Fibroblast of villous mesenchyme (primary cell): ENCODE results near the gene MYO1G. TPM values are rescaled to one million over a fixed set of nuclear protein-coding genes. Genes with fewer than 3 reads are reported as not detected.
A peak's percentile ranks its signal among the peaks of the same experiment; 100 is the strongest.
"Not testable (repeated sequence)": the region's sequence is repeated elsewhere in the genome, so short reads cannot be mapped to it uniquely, and the experiment has no call there.

Source experiments
- DNase-seq: peaks from one replicate; pipeline ENCODE4 v3.0.0-alpha.2; 2010; ENCODE audit warnings: low read depth
- H3K4me3 ChIP-seq: 2 replicates; pipeline ENCODE4 v1.5.1; 2011; ENCODE audit warnings: low read depth, mild to moderate bottlenecking, low read length
- total RNA-seq: library from RNA; depleted of rRNA; stranded (reverse); fragments of >200 nt; gene quantifications from 2 replicates; pipeline ENCODE4 v1.2.3, GENCODE V29; 2012
- TF ChIP-seq, protein P1 (sequence below): IDR thresholded peaks from 2 replicates; pipeline ENCODE4 v1.5.1; 2012; ENCODE audit warnings: low read depth, mild to moderate bottlenecking, low read length; ENCODE audit not compliant: insufficient read depth

The MYO1G gene
- under 0.01 TPM in 2 replicates for total RNA-seq

- no peak for DNase-seq
- H3K4me3 ChIP-seq = no peak within 1 kb of the TSS
- TF ChIP-seq, protein P1, sequence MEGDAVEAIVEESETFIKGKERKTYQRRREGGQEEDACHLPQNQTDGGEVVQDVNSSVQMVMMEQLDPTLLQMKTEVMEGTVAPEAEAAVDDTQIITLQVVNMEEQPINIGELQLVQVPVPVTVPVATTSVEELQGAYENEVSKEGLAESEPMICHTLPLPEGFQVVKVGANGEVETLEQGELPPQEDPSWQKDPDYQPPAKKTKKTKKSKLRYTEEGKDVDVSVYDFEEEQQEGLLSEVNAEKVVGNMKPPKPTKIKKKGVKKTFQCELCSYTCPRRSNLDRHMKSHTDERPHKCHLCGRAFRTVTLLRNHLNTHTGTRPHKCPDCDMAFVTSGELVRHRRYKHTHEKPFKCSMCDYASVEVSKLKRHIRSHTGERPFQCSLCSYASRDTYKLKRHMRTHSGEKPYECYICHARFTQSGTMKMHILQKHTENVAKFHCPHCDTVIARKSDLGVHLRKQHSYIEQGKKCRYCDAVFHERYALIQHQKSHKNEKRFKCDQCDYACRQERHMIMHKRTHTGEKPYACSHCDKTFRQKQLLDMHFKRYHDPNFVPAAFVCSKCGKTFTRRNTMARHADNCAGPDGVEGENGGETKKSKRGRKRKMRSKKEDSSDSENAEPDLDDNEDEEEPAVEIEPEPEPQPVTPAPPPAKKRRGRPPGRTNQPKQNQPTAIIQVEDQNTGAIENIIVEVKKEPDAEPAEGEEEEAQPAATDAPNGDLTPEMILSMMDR = no peak
Observed at GRCh38 chr7:44978511-44979366, at the start of gene MYO1G. MYO1G (minus strand) TSS chr7:44979015; CDS start chr7:44978961, 54 bp downstream.

GRCh38 chr7:45028138-45028919 lies 49.5 kb upstream of the MYO1G start:
- TF ChIP-seq, protein P1 = no peak
- no peak for DNase-seq

DNA sequence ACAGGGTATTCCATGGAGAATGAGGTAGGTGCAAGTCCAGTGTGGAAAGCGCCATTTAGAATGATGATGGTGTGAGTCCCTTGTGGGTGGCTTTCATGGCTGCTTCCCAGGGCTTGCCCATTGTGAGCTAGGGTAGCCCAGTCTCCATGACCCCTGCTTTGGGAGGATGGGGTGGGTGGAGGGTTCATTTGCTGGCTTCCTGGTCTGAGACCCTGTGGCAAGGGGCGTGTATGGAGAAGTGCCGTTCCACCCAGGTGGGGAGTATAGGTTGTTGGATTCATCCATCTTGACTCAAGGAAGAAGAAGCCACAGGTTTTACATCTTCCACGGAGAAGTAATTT lies 48.9 kb upstream of the MYO1G start:
- no peak for DNase-seq
- TF ChIP-seq, protein P1 = no peak
- no peak overlapping the region for H3K4me3 ChIP-seq

More at GRCh38 chr7:45028138-45028919, 49.5 kb upstream of the MYO1G start:
- no peak overlapping the region for H3K4me3 ChIP-seq

- peak; percentile 30 for DNase-seq
- no peak overlapping the region for H3K4me3 ChIP-seq
- TF ChIP-seq, protein P1 = no peak
Observed at GRCh38 chr7:45026984-45027773, 48.4 kb upstream of the MYO1G start.

DNA sequence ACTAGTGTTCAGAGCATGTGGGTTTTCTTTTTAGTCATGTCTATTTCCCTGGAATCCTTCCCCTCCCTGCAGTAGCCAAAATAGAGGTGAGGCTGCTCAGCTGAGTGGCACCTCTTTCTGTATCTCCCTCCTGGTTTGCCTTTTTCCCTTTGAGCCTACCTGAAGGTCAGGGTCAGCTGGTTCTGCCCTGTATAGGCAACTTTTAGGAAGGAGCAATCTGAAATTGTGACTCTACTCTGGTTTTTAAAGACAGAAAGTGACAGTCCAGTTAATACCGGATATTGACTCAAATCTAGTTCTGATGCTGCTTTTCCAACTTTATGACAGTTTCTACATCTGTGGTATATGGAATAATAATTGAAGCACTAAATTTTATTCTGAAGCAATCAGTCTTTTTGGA lies 47.2 kb upstream of the MYO1G start:
- DNase-seq = no peak
- TF ChIP-seq, protein P1 = no peak
- H3K4me3 ChIP-seq = no peak overlapping the region

DNA sequence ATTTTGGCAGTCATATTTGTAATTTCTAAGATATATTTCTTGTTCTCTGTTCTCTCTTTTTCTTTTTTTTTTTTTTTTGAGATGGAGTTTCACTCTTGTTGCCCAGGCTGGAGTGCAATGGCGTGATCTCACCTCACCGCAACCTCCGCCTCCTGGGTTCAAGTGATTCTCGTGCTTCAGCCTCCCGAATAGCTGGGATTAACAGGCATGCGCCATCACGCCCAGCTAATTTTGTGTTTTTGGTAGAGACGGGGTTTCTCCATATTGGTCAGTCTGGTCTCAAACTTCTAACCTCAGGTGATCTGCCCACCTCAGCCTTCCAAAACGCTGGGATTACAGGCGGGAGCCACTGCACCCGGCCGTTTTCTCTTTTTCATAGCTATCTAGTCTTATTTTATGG lies 46.7 kb upstream of the MYO1G start:
- not testable (repeated sequence) for H3K4me3 ChIP-seq, DNase-seq
